ENCODE data around the gene ZNF532. TPM values are rescaled to one million over a fixed set of nuclear protein-coding genes. Genes with fewer than 3 reads are reported as not detected.

ZNF532 gene
- total and polyA plus RNA-seq, 5 donors from 2014 or later: 0.64 to 15.8 (median 1.6) TPM

GRCh38 chr18:58903533-58903932 is 38.9 kb downstream of the ZNF532 start:
- no peaks in the 10 kb centered on the region for H3K27me3 ChIP-seq (ENCODE audit: control insufficient read depth, insufficient read depth, low read length)
- H3K4me1 Mint-ChIP-seq: peaks cover 0 to 9% (median 6%) of the 10 kb centered on the region in 4 donors
- H3K9me3 Mint-ChIP-seq: no peaks in the 10 kb centered on the region
- DNase-seq (no peak), ATAC-seq (ENCODE audit: low read depth in 2 of 2) (no peak)
- H3K4me1 ChIP-seq (ENCODE audit: control insufficient read depth, insufficient read depth, low read length, poor library complexity, severe bottlenecking): no peaks in the 10 kb centered on the region
- no peak overlapping the region for H3K27ac Mint-ChIP-seq
- peaks cover 8% of the 10 kb centered on the region for H3K27me3 Mint-ChIP-seq
- no peaks in the 10 kb centered on the region for H3K9me3 ChIP-seq (ENCODE audit: control insufficient read depth in 2 of 2, low read length in 2 of 2)
- no peaks in the 10 kb centered on the region for H3K36me3 Mint-ChIP-seq
- H3K4me3 ChIP-seq (ENCODE audit: low read depth, low read length): no peak overlapping the region
- H3K4me3 Mint-ChIP-seq: no peak overlapping the region
- H3K27ac ChIP-seq (ENCODE audit: insufficient read depth, low read length, poor library complexity, severe bottlenecking): no peak overlapping the region
- H3K36me3 ChIP-seq (ENCODE audit: control insufficient read depth, insufficient read depth, low read length): no peaks in the 10 kb centered on the region

GRCh38 chr18:58905777-58906428 is 41.2 kb downstream of the ZNF532 start:
- Mint-ChIP-seq H3K9me3 (peaks cover 0 to 2% (median 0%) of the 10 kb centered on the region in 7 donors), H3K36me3 (no peaks in the 10 kb centered on the region), H3K27ac (no peak overlapping the region), H3K27me3 (peaks cover 19% of the 10 kb centered on the region), H3K4me3 (no peak overlapping the region), H3K4me1 (peaks cover 0 to 6% (median 4%) of the 10 kb centered on the region in 4 donors)
- no peak overlapping the region for H3K27ac ChIP-seq (ENCODE audit: insufficient read depth, low read length, poor library complexity, severe bottlenecking)
- H3K4me1 ChIP-seq (ENCODE audit: control insufficient read depth, insufficient read depth, low read length, poor library complexity, severe bottlenecking): no peaks in the 10 kb centered on the region
- ATAC-seq (ENCODE audit: low read depth in 2 of 2) (no peak), DNase-seq (no peak)
- no peaks in the 10 kb centered on the region for H3K36me3 ChIP-seq (ENCODE audit: control insufficient read depth, insufficient read depth, low read length)
- H3K27me3 ChIP-seq (ENCODE audit: control insufficient read depth, insufficient read depth, low read length): no peaks in the 10 kb centered on the region
- H3K4me3 ChIP-seq (ENCODE audit: low read depth, low read length): no peak overlapping the region
- no peaks in the 10 kb centered on the region for H3K9me3 ChIP-seq (ENCODE audit: control insufficient read depth in 2 of 2, low read length in 2 of 2)

- Histone ChIP-seq H3K36me3 (ENCODE audit: control insufficient read depth, insufficient read depth, low read length) (no peaks in the 10 kb centered on the region), H3K27me3 (ENCODE audit: control insufficient read depth, insufficient read depth, low read length) (no peaks in the 10 kb centered on the region), H3K4me3 (ENCODE audit: low read depth, low read length) (no peak overlapping the region), H3K4me1 (ENCODE audit: control insufficient read depth, insufficient read depth, low read length, poor library complexity, severe bottlenecking) (peaks cover 7% of the 10 kb centered on the region), H3K27ac (ENCODE audit: insufficient read depth, low read length, poor library complexity, severe bottlenecking) (no peak overlapping the region), H3K9me3 (ENCODE audit: control insufficient read depth in 2 of 2, low read length in 2 of 2) (no peaks in the 10 kb centered on the region)
- ATAC-seq (ENCODE audit: low read depth in 2 of 2) (no peak), DNase-seq (no peak)
- Mint-ChIP-seq H3K9me3 (peaks cover 0 to 3% (median 0%) of the 10 kb centered on the region in 7 donors), H3K27ac (no peak overlapping the region), H3K4me3 (no peak overlapping the region), H3K27me3 (peaks cover 22% of the 10 kb centered on the region), H3K36me3 (no peaks in the 10 kb centered on the region), H3K4me1 (peaks cover 0 to 23% (median 9%) of the 10 kb centered on the region in 4 donors)
Observed at GRCh38 chr18:58908006-58908405, 43.3 kb downstream of the ZNF532 start.

- DNase-seq (no peak), ATAC-seq (ENCODE audit: low read depth in 2 of 2) (no peak)
- no peak overlapping the region for H3K27ac Mint-ChIP-seq
- Histone ChIP-seq H3K27me3 (ENCODE audit: control insufficient read depth, insufficient read depth, low read length) (no peaks in the 10 kb centered on the region), H3K4me3 (ENCODE audit: low read depth, low read length) (no peak overlapping the region), H3K9me3 (ENCODE audit: control insufficient read depth in 2 of 2, low read length in 2 of 2) (no peaks in the 10 kb centered on the region), H3K27ac (ENCODE audit: insufficient read depth, low read length, poor library complexity, severe bottlenecking) (no peak overlapping the region), H3K36me3 (ENCODE audit: control insufficient read depth, insufficient read depth, low read length) (no peaks in the 10 kb centered on the region), H3K4me1 (ENCODE audit: control insufficient read depth, insufficient read depth, low read length, poor library complexity, severe bottlenecking) (peaks cover 15% of the 10 kb centered on the region)
- H3K36me3 Mint-ChIP-seq: no peaks in the 10 kb centered on the region
- peaks cover 22% of the 10 kb centered on the region for H3K27me3 Mint-ChIP-seq
- no peak overlapping the region for H3K4me3 Mint-ChIP-seq
- peaks cover 0 to 3% (median 0%) of the 10 kb centered on the region in 7 donors for H3K9me3 Mint-ChIP-seq
- H3K4me1 Mint-ChIP-seq: peaks cover 7 to 36% (median 17%) of the 10 kb centered on the region in 4 donors
Observed at GRCh38 chr18:58909521-58909920, 44.8 kb downstream of the ZNF532 start.

- ATAC-seq (ENCODE audit: low read depth in 2 of 2): no peak
- Mint-ChIP-seq H3K36me3 (no peaks in the 10 kb centered on the region), H3K27ac (peak overlapping the region in 2 of 3 donors; percentile 89 to 91), H3K4me1 (peaks cover 7 to 41% (median 17%) of the 10 kb centered on the region in 4 donors), H3K27me3 (peaks cover 23% of the 10 kb centered on the region), H3K9me3 (peaks cover 0 to 3% (median 0%) of the 10 kb centered on the region in 7 donors), H3K4me3 (no peak overlapping the region)
- Histone ChIP-seq H3K9me3 (ENCODE audit: control insufficient read depth in 2 of 2, low read length in 2 of 2) (no peaks in the 10 kb centered on the region), H3K4me1 (ENCODE audit: control insufficient read depth, insufficient read depth, low read length, poor library complexity, severe bottlenecking) (peaks cover 20% of the 10 kb centered on the region), H3K4me3 (ENCODE audit: low read depth, low read length) (no peak overlapping the region), H3K27ac (ENCODE audit: insufficient read depth, low read length, poor library complexity, severe bottlenecking) (no peak overlapping the region), H3K36me3 (ENCODE audit: control insufficient read depth, insufficient read depth, low read length) (no peaks in the 10 kb centered on the region), H3K27me3 (ENCODE audit: control insufficient read depth, insufficient read depth, low read length) (no peaks in the 10 kb centered on the region)
- DNase-seq: no peak
Observed at GRCh38 chr18:58911241-58911640, 46.6 kb downstream of the ZNF532 start.

GRCh38 chr18:58911766-58912165 is 47.1 kb downstream of the ZNF532 start:
- Mint-ChIP-seq H3K4me1 (peaks cover 7 to 46% (median 17%) of the 10 kb centered on the region in 4 donors), H3K9me3 (peaks cover 0 to 3% (median 0%) of the 10 kb centered on the region in 7 donors), H3K36me3 (no peaks in the 10 kb centered on the region), H3K27me3 (peaks cover 23% of the 10 kb centered on the region), H3K4me3 (peak overlapping the region in 1 of 4 donors; percentile 75), H3K27ac (peak overlapping the region in 2 of 3 donors; percentile 89 to 91)
- H3K27me3 ChIP-seq (ENCODE audit: control insufficient read depth, insufficient read depth, low read length): no peaks in the 10 kb centered on the region
- DNase-seq (no peak), ATAC-seq (ENCODE audit: low read depth in 2 of 2) (no peak)
- no peak overlapping the region for H3K27ac ChIP-seq (ENCODE audit: insufficient read depth, low read length, poor library complexity, severe bottlenecking)
- no peaks in the 10 kb centered on the region for H3K36me3 ChIP-seq (ENCODE audit: control insufficient read depth, insufficient read depth, low read length)
- H3K9me3 ChIP-seq (ENCODE audit: control insufficient read depth in 2 of 2, low read length in 2 of 2): no peaks in the 10 kb centered on the region
- H3K4me1 ChIP-seq (ENCODE audit: control insufficient read depth, insufficient read depth, low read length, poor library complexity, severe bottlenecking): peaks cover 20% of the 10 kb centered on the region
- H3K4me3 ChIP-seq (ENCODE audit: low read depth, low read length): no peak overlapping the region

GRCh38 chr18:58915006-58915799 is 50.5 kb downstream of the ZNF532 start:
- no peaks in the 10 kb centered on the region for H3K9me3 ChIP-seq (ENCODE audit: control insufficient read depth in 2 of 2, low read length in 2 of 2)
- peaks cover 20% of the 10 kb centered on the region for H3K4me1 ChIP-seq (ENCODE audit: control insufficient read depth, insufficient read depth, low read length, poor library complexity, severe bottlenecking)
- ATAC-seq (ENCODE audit: low read depth in 2 of 2) (no peak), DNase-seq (no peak)
- peak overlapping the region; percentile 17 for H3K27ac ChIP-seq (ENCODE audit: insufficient read depth, low read length, poor library complexity, severe bottlenecking)
- H3K27me3 Mint-ChIP-seq: peaks cover 14% of the 10 kb centered on the region
- H3K9me3 Mint-ChIP-seq: peaks cover 0 to 7% (median 1%) of the 10 kb centered on the region in 7 donors
- H3K4me1 Mint-ChIP-seq: peaks cover 7 to 46% (median 17%) of the 10 kb centered on the region in 4 donors
- H3K4me3 Mint-ChIP-seq: no peak overlapping the region
- peaks cover 4% of the 10 kb centered on the region for H3K36me3 Mint-ChIP-seq
- H3K27ac Mint-ChIP-seq: peak overlapping the region in 2 of 3 donors; percentile 59 to 85
- peaks cover 4% of the 10 kb centered on the region for H3K36me3 ChIP-seq (ENCODE audit: control insufficient read depth, insufficient read depth, low read length)
- no peak overlapping the region for H3K4me3 ChIP-seq (ENCODE audit: low read depth, low read length)
- H3K27me3 ChIP-seq (ENCODE audit: control insufficient read depth, insufficient read depth, low read length): no peaks in the 10 kb centered on the region

Data from CD4-positive, CD25-positive, alpha-beta regulatory T cell (primary cell).